Measurements from ENCODE around the gene ARHGEF25. TPM values are rescaled to one million over a fixed set of nuclear protein-coding genes. Genes with fewer than 3 reads are reported as not detected.
"Not testable (repeated sequence)": the region's sequence is repeated elsewhere in the genome, so short reads cannot be mapped to it uniquely, and the experiment has no call there.

ARHGEF25 gene
- total and polyA plus RNA-seq, 2 of the 13 experiments (the other 11 are each of a cell fraction or from before 2014, with no cell fraction given) = 11.5 to 12.5 TPM

DNA sequence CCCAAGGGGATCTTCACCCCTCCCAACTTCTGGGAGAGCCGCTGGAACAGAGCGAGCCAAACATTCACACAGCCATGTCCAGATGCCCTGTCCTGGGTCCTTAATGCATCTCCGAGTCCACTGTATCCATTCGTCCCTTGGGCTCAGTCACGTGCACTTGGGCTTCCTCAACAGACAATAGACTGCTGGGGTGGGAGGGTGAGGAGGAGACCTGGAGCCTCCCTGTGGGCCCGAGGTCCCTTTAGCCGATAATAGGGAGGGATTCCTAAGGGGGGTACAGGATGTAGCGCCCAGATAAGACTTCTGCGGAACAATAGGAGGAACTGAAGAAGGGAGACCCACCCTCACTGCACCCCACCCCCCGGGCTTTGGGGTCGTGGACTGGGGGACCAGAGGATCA lies 6.7 kb downstream of the ARHGEF25 start (continued):
- TF ChIP-seq, protein P1, sequence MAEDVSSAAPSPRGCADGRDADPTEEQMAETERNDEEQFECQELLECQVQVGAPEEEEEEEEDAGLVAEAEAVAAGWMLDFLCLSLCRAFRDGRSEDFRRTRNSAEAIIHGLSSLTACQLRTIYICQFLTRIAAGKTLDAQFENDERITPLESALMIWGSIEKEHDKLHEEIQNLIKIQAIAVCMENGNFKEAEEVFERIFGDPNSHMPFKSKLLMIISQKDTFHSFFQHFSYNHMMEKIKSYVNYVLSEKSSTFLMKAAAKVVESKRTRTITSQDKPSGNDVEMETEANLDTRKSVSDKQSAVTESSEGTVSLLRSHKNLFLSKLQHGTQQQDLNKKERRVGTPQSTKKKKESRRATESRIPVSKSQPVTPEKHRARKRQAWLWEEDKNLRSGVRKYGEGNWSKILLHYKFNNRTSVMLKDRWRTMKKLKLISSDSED (CRISPR knock-in tag; IDR thresholded peaks at IDR 0.05) = no peak
- no peak for TF ChIP-seq SMARCC2 (IDR thresholded peaks at IDR 0.05)
- TF ChIP-seq TGIF2 (CRISPR knock-in tag; IDR thresholded peaks at IDR 0.05) = no peak
- TF ChIP-seq ZNF780A (CRISPR knock-in tag; IDR thresholded peaks at IDR 0.05) = no peak
- TF ChIP-seq AHR (CRISPR knock-in tag; IDR thresholded peaks at IDR 0.05) = no peak

DNA sequence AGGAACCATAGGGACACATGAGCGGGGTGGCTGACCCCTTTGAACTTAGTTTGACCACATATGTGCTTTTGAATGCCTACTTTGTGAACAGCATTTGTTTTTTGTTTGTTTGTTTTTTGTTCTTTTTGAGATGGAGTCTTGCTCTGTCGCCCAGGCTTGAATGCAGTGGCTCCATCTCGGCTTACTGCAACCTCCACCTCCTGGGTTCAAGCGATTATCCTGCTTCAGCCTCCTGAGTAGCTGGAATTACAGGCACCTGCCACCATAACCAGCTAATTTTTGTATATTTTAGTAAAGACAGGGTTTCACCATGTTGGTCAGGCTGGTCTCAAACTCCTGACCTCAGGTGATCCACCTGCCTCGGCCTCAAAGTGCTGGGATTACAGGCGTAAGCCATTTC lies 7.2 kb downstream of the ARHGEF25 start:
- H2AFZ ChIP-seq (ENCODE audit: low read length); H3K9ac ChIP-seq (ENCODE audit: insufficient read depth, low read depth, low read length); DNase-seq (ENCODE audit: low spot score); BruUV-seq (replicated peaks); H4K20me1 ChIP-seq (ENCODE audit: insufficient read depth, low read length); ATAC-seq; H3K79me2 ChIP-seq (ENCODE audit: insufficient read depth, low read length); FAIRE-seq; H3K4me3 ChIP-seq (replicated peaks in 1 of 3; ENCODE audit: insufficient read depth in 1 of 3, low read depth in 2 of 3, low read length in 3 of 3); H3K4me2 ChIP-seq (ENCODE audit: low read depth, low read length); CTCF ChIA-PET (ENCODE audit: low intra/inter-chr PET ratio, low total read pairs); POLR2A ChIA-PET; H3K36me3 ChIP-seq (replicated peaks in 1 of 2; ENCODE audit: control insufficient read depth in 1 of 2, insufficient read depth in 2 of 2, low read length in 2 of 2); in situ Hi-C loops (cut with HindIII; ENCODE audit: extremely low pct_ligation_motif_present, low pct_unique_long_range_greater_than_20kb); H3K27ac ChIP-seq (ENCODE audit: extremely low read length, insufficient read depth, low read length); intact Hi-C loops (cut with micrococcal nuclease; ENCODE audit: unreplicated experiment); H3K9me3 ChIP-seq (ENCODE audit: low read length): not testable (repeated sequence)
- peaks cover 16 to 43% of the 10 kb centered on the region in 2 experiments for H3K27me3 ChIP-seq (ENCODE audit: control insufficient read depth in 1 of 2, insufficient read depth in 2 of 2, low read length in 2 of 2)
- WGBS (ENCODE audit: low lambda C conversion rate) = 77% methylated on average over 6 of the region's 6 CpGs
- peaks cover 42% of the 10 kb centered on the region for H3K4me1 ChIP-seq (ENCODE audit: insufficient read depth, low read length)

DNA sequence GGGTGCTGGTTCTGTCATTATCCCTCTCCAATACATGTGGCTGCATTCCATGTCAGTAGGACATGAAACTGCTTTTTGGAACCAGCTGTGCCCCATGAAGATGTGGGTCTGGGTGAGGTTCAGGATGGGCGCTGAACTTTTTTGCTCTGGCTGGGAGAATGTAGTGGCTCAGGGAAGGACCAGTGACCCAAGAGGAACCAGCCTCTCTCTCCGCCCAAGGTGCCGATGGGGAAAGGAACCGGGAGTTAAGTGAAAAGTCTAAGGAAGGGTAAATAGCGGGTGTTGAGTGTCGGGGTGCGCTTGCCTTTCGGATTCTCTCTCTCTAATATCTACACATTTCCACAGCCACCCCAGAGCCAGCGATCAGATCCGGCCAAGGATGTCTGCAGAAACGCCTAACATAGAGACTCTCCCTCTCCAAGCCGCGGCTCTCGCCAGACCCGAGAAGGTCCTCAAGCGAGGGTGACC lies 7.8 kb downstream of the ARHGEF25 start:
- H3K4me3 ChIP-seq (replicated peaks in 1 of 3; ENCODE audit: insufficient read depth in 1 of 3, low read depth in 2 of 3, low read length in 3 of 3) = peak overlapping the region in 1 of 3 experiments; percentile 56; a peak in 2 of 6 replicates
- peaks cover 37% of the 10 kb centered on the region for H3K4me1 ChIP-seq (ENCODE audit: insufficient read depth, low read length)
- ATAC-seq (no peak), DNase-seq (ENCODE audit: low spot score) (no peak), FAIRE-seq (no peak)
- no peak overlapping the region for H3K27ac ChIP-seq (ENCODE audit: extremely low read length, insufficient read depth, low read length)
- H3K4me2 ChIP-seq (ENCODE audit: low read depth, low read length) = peak overlapping the region; percentile 83
- ChIA-PET POLR2A (interaction anchor here (1.4 to 2.7 kb wide), 4 partner anchors 8 to 99 kb away, joined by 3 to 19 read pairs (median 10); partner anchors contain the start of genes ARHGEF25 and DDIT3), CTCF (ENCODE audit: low intra/inter-chr PET ratio, low total read pairs) (interaction anchor here (4.2 kb wide), 1 partner anchor 35 kb away, joined by 53 read pairs; no protein-coding TSS in a partner anchor)
- no peaks in the 10 kb centered on the region for H4K20me1 ChIP-seq (ENCODE audit: insufficient read depth, low read length)
- 52% methylated on average over 16 of the region's 16 CpGs for WGBS (ENCODE audit: low lambda C conversion rate)
- no peaks in the 10 kb centered on the region for H3K79me2 ChIP-seq (ENCODE audit: insufficient read depth, low read length)
- H3K9ac ChIP-seq (ENCODE audit: insufficient read depth, low read depth, low read length) = no peak overlapping the region
- no peaks in the 10 kb centered on the region for H3K36me3 ChIP-seq (replicated peaks in 1 of 2; ENCODE audit: control insufficient read depth in 1 of 2, insufficient read depth in 2 of 2, low read length in 2 of 2)
- intact Hi-C loops (cut with micrococcal nuclease; ENCODE audit: unreplicated experiment) (no loop called here), in situ Hi-C loops (cut with HindIII; ENCODE audit: extremely low pct_ligation_motif_present, low pct_unique_long_range_greater_than_20kb) (no loop called here)
- H3K9me3 ChIP-seq (ENCODE audit: low read length) = no peaks in the 10 kb centered on the region
- 0 out of 2 replicates have a peak, but pooled peaks have one; percentile 48 for TF ChIP-seq ZNF547 (CRISPR knock-in tag; IDR thresholded peaks at IDR 0.05)
- TF ChIP-seq, protein P2, sequence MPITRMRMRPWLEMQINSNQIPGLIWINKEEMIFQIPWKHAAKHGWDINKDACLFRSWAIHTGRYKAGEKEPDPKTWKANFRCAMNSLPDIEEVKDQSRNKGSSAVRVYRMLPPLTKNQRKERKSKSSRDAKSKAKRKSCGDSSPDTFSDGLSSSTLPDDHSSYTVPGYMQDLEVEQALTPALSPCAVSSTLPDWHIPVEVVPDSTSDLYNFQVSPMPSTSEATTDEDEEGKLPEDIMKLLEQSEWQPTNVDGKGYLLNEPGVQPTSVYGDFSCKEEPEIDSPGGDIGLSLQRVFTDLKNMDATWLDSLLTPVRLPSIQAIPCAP (CRISPR knock-in tag; IDR thresholded peaks at IDR 0.05; ENCODE audit: low read depth) = no peak
- TF ChIP-seq, protein P3, sequence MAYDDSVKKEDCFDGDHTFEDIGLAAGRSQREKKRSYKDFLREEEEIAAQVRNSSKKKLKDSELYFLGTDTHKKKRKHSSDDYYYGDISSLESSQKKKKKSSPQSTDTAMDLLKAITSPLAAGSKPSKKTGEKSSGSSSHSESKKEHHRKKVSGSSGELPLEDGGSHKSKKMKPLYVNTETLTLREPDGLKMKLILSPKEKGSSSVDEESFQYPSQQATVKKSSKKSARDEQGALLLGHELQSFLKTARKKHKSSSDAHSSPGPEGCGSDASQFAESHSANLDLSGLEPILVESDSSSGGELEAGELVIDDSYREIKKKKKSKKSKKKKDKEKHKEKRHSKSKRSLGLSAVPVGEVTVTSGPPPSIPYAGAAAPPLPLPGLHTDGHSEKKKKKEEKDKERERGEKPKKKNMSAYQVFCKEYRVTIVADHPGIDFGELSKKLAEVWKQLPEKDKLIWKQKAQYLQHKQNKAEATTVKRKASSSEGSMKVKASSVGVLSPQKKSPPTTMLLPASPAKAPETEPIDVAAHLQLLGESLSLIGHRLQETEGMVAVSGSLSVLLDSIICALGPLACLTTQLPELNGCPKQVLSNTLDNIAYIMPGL (CRISPR knock-in tag; IDR thresholded peaks at IDR 0.05; ENCODE audit: borderline replicate concordance in 1 of 2, low read depth in 1 of 2) = 0 out of 4 replicates have a peak, but pooled peaks of 1 of the 2 experiments have one; percentile 11
- 0 out of 2 replicates have a peak, but pooled peaks have one; percentile 33 for TF ChIP-seq ZSCAN25 (CRISPR knock-in tag; IDR thresholded peaks at IDR 0.05)
- no peak for TF ChIP-seq SIN3A (IDR thresholded peaks at IDR 0.05; ENCODE audit: borderline replicate concordance, low read depth, low read length)
- TF ChIP-seq, protein P4, sequence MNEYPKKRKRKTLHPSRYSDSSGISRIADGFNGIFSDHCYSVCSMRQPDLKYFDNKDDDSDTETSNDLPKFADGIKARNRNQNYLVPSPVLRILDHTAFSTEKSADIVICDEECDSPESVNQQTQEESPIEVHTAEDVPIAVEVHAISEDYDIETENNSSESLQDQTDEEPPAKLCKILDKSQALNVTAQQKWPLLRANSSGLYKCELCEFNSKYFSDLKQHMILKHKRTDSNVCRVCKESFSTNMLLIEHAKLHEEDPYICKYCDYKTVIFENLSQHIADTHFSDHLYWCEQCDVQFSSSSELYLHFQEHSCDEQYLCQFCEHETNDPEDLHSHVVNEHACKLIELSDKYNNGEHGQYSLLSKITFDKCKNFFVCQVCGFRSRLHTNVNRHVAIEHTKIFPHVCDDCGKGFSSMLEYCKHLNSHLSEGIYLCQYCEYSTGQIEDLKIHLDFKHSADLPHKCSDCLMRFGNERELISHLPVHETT (CRISPR knock-in tag; conservative IDR thresholded peaks at IDR 0.05) = no peak
- no peak overlapping the region for H2AFZ ChIP-seq (ENCODE audit: low read length)
- H3K27me3 ChIP-seq (ENCODE audit: control insufficient read depth in 1 of 2, insufficient read depth in 2 of 2, low read length in 2 of 2) = peaks cover 16 to 48% of the 10 kb centered on the region in 2 experiments
- BruUV-seq (replicated peaks) = no TSS peak
